Stomach smooth muscle (tissue), 2 donors: Measurements from ENCODE around the gene RBBP5.

ENCODE experiments used
- H3K27ac ChIP-seq: one replicate; pipeline ENCODE4 v1.7.0; 2013; ENCODE audit warnings: mild to moderate bottlenecking, low read length, inconsistent platforms
- H3K27me3 ChIP-seq, 2 donors: one replicate each; pipeline ENCODE4 v1.7.0; 2013; ENCODE audit warnings: low read length in 2 of 2; ENCODE audit not compliant: insufficient read depth in 2 of 2, control insufficient read depth in 1 of 2
- H3K36me3 ChIP-seq, 2 donors: one replicate each; pipeline ENCODE4 v1.7.0; 2013; ENCODE audit warnings: low read length in 2 of 2; ENCODE audit not compliant: control insufficient read depth in 2 of 2, insufficient read depth in 2 of 2
- H3K4me1 ChIP-seq: one replicate; pipeline ENCODE4 v1.7.0; 2013; ENCODE audit warnings: low read length; ENCODE audit not compliant: control insufficient read depth, insufficient read depth
- H3K4me3 ChIP-seq, 2 donors: one replicate each; pipeline ENCODE4 v1.7.0; 2013; ENCODE audit warnings: low read length in 2 of 2
- H3K9ac ChIP-seq, 2 donors: one replicate each; pipeline ENCODE4 v1.7.0; 2013; ENCODE audit warnings: low read length in 2 of 2, mild to moderate bottlenecking in 1 of 2
- H3K9me3 ChIP-seq, 2 donors: one replicate each; pipeline ENCODE4 v1.7.0; 2013; ENCODE audit warnings: low read length in 2 of 2; ENCODE audit not compliant: control insufficient read depth in 2 of 2
- donor health status: healthy.
- donor health status: Pancreatic carcinoma.

The RBBP5 gene

GRCh38 chr1:205150651-205151428, 29.1 kb upstream of the RBBP5 start:
- Histone ChIP-seq H3K27ac (no peak overlapping the region), H3K27me3 (no peaks in the 10 kb centered on the region), H3K9ac (no peak overlapping the region), H3K4me1 (no peaks in the 10 kb centered on the region), H3K9me3 (no peaks in the 10 kb centered on the region), H3K36me3 (peaks cover 45 to 47% of the 10 kb centered on the region in 2 donors), H3K4me3 (no peak overlapping the region)

- H3K27ac ChIP-seq, result no peak overlapping the region
- peaks cover 33 to 36% of the 10 kb centered on the region in 2 donors for H3K36me3 ChIP-seq
- no peak overlapping the region for H3K9ac ChIP-seq
- H3K27me3 ChIP-seq, result no peaks in the 10 kb centered on the region
- no peaks in the 10 kb centered on the region for H3K9me3 ChIP-seq
- no peaks in the 10 kb centered on the region for H3K4me1 ChIP-seq
- no peak overlapping the region for H3K4me3 ChIP-seq
Measured at GRCh38 chr1:205147191-205147835, 25.5 kb upstream of the RBBP5 start.

GRCh38 chr1:205144751-205145150, 23.0 kb upstream of the RBBP5 start:
- no peak overlapping the region for H3K27ac ChIP-seq
- peaks cover 8% of the 10 kb centered on the region for H3K4me1 ChIP-seq
- peaks cover 22 to 23% of the 10 kb centered on the region in 2 donors for H3K36me3 ChIP-seq
- no peaks in the 10 kb centered on the region for H3K9me3 ChIP-seq
- no peak overlapping the region for H3K9ac ChIP-seq
- H3K4me3 ChIP-seq, result no peak overlapping the region
- no peaks in the 10 kb centered on the region for H3K27me3 ChIP-seq

- no peak overlapping the region for H3K9ac ChIP-seq
- H3K9me3 ChIP-seq, result no peaks in the 10 kb centered on the region
- H3K4me1 ChIP-seq, result peaks cover 8% of the 10 kb centered on the region
- H3K4me3 ChIP-seq, result no peak overlapping the region
- no peaks in the 10 kb centered on the region for H3K27me3 ChIP-seq
- H3K27ac ChIP-seq, result no peak overlapping the region
- peaks cover 16 to 18% of the 10 kb centered on the region in 2 donors for H3K36me3 ChIP-seq
Measured at GRCh38 chr1:205144046-205144720, 22.4 kb upstream of the RBBP5 start.

GRCh38 chr1:205142102-205142469, 20.3 kb upstream of the RBBP5 start:
- Histone ChIP-seq H3K9me3 (no peaks in the 10 kb centered on the region), H3K9ac (no peak overlapping the region), H3K36me3 (peaks cover 4 to 7% of the 10 kb centered on the region in 2 donors), H3K4me1 (peaks cover 8% of the 10 kb centered on the region), H3K4me3 (peak overlapping the region in 1 of 2 donors; percentile 69), H3K27ac (no peak overlapping the region), H3K27me3 (no peaks in the 10 kb centered on the region)

GRCh38 chr1:205141236-205142101, 19.7 kb upstream of the RBBP5 start:
- Histone ChIP-seq H3K36me3 (peaks cover 0 to 2% of the 10 kb centered on the region in 2 donors), H3K4me1 (peaks cover 8% of the 10 kb centered on the region), H3K9ac (no peak overlapping the region), H3K27ac (no peak overlapping the region), H3K4me3 (peak overlapping the region in 1 of 2 donors; percentile 69), H3K27me3 (no peaks in the 10 kb centered on the region), H3K9me3 (no peaks in the 10 kb centered on the region)

- no peaks in the 10 kb centered on the region for H3K27me3 ChIP-seq
- H3K27ac ChIP-seq, result no peak overlapping the region
Measured at GRCh38 chr1:205140113-205140512, 18.3 kb upstream of the RBBP5 start.

GRCh38 chr1:205137901-205138300, 16.1 kb upstream of the RBBP5 start:
- H3K9ac ChIP-seq, result no peak overlapping the region
- no peaks in the 10 kb centered on the region for H3K27me3 ChIP-seq
- no peak overlapping the region for H3K27ac ChIP-seq
- H3K36me3 ChIP-seq, result no peaks in the 10 kb centered on the region
- peaks cover 8% of the 10 kb centered on the region for H3K4me1 ChIP-seq
- H3K9me3 ChIP-seq, result no peaks in the 10 kb centered on the region
- H3K4me3 ChIP-seq, result no peak overlapping the region

More at GRCh38 chr1:205140113-205140512, 18.3 kb upstream of the RBBP5 start:
- Histone ChIP-seq H3K9ac (no peak overlapping the region), H3K4me1 (peaks cover 8% of the 10 kb centered on the region), H3K36me3 (no peaks in the 10 kb centered on the region), H3K9me3 (no peaks in the 10 kb centered on the region), H3K4me3 (no peak overlapping the region)

- Histone ChIP-seq H3K36me3 (no peaks in the 10 kb centered on the region), H3K4me3 (no peak overlapping the region), H3K27ac (no peak overlapping the region), H3K4me1 (no peaks in the 10 kb centered on the region), H3K9ac (no peak overlapping the region), H3K9me3 (no peaks in the 10 kb centered on the region), H3K27me3 (peaks cover 0 to 2% of the 10 kb centered on the region in 2 donors)
Measured at GRCh38 chr1:205133287-205133686, 11.5 kb upstream of the RBBP5 start.

- no peak overlapping the region for H3K9ac ChIP-seq
- H3K4me1 ChIP-seq, result no peaks in the 10 kb centered on the region
- peaks cover 0 to 2% of the 10 kb centered on the region in 2 donors for H3K27me3 ChIP-seq
- no peak overlapping the region for H3K4me3 ChIP-seq
- no peaks in the 10 kb centered on the region for H3K36me3 ChIP-seq
- H3K27ac ChIP-seq, result no peak overlapping the region
- no peaks in the 10 kb centered on the region for H3K9me3 ChIP-seq
Measured at GRCh38 chr1:205129447-205130029, 7.8 kb upstream of the RBBP5 start.
